Activated CD4-positive, alpha-beta T cell treated with anti-CD3 and anti-CD28 coated beads for 24 hours (primary cell): Measurements from ENCODE around the gene SPON2.
"Not testable (repeated sequence)": the region's sequence is repeated elsewhere in the genome, so short reads cannot be mapped to it uniquely, and the experiment has no call there.

ENCODE experiments used
- DNase-seq, 2 donors: peaks; one replicate each; pipeline ENCODE4 v3.0.0-alpha.2; 2020; ENCODE audit warnings: low read depth in 2 of 2

The SPON2 gene

DNA sequence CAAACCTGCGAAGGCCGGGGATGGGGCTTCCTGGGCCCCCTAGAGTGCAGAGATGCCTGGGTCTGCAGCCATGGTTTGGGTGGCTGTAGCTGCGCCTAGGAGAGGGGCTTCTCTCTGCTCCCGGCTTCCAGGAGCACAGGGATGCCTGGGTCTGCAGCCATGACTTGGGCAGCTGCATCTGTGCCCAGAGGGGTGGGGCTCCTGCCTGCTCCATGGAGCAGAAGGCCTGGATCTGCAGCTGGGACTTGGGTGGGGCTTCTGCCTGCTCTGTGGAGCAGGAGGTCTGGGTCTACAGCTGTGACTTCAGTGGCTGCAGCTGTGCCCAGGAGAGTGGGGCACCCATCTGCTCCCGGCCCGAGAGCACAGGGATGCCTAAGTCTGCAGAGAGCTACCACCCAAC lies 20.8 kb downstream of the SPON2 start:
- no peak for DNase-seq

DNA sequence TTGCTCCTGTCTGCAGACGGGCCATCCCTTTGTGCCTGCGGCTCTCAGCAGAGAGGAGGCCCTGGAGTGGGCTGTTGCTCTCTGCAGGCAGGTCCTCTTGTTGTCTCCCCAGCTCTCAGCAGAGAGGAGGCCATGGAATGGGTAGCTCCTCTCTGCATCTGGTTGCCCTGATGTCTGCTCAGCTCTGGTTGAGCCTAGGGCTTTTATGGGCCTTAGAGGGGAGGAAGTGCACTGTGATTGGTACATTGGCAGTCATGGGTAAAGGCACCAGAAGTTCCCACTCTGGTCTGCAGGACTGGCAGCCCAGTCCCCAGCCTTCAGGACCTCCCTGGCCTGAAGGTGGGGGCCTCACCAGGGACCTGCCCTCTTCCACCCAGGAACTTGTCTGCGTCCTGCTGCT lies 21.5 kb downstream of the SPON2 start:
- DNase-seq: no peak

DNA sequence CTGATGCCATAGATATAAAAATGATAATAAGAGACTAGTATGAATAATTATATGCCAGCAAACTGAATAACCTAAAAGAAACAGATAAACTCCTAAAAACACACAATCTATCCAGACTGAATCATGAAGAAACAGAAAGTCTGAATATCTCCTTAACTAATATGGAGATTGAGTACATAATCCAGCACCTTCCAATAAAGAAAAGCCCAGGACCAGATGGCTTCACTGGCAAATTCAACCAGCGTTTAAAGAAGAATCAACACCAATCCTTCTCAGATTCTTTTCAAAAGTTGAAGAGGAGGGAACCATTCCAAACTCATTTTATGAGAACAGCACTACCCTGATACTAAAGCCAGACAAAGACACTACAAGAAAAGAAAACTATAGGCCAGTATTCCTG lies 32.5 kb downstream of the SPON2 start:
- DNase-seq: no peak

DNA sequence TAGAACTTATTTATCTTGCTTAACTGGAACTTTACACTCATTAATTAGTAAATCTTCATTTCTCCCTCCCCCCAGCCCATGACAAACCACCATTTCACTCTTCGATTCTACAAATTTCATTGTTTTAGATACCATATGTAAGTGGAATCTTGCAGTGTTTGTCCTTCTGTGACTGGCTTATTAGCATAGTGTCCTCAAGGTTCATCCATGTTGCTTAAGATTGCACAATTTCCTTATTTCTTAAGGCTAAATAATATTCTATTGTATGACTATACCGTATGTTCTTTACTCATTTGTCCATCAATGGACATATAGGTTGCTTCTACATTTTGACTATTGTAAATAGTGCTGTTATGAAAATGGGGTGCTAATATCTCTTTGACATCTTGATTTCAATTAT lies 34.5 kb downstream of the SPON2 start:
- no peak for DNase-seq

DNA sequence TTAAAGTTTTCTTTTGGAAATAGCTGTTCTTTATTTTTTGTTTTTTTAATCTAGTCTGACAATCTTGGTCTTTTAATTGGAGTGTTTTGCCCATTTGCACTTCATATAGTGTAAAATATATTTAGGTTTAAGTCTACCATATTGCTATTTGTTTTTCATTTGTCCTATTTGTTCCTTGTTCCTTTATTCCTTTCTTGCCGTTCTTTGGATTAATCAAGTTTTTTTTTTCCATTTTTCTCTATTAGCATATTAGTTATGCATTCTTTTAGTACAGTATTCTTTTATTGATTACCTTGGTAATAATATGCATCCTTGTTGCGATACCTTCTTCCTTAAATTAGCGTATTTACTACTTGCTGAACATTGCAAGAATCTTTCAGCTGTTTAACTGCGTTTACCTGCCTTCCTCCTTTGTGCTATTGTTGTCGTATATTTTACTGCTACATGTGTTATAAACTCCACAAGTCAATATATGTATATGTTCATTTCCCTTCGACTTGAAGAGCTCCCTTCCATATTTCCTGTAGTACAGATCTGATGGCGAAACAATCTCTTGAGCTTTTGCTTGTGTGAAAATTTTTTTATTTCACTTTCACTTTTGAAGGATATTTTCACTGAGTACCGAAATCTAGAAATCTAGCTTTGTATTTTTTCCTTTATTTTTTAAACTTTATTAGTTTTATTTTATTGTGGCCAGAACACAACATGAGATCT lies 35.2 kb downstream of the SPON2 start:
- no peak for DNase-seq

DNA sequence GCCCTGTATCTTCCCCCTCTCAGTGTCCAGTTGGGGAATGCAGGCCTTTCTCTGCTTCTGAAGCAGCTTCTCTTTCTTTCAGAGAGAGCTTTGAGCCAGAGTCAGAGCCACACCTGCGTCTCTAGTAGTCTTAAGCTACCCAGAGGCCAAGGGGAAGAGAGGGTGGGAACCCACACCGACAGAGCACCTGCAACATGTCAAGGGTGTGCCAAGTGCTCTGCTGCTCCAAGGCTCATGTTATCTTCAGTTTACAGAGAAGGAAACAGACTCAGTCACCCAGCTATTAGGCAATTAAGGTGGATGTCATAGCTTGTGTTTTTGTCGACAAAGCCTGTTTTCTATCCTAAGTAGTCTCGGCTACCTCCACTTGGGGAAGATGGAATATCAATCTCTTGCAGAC lies 36.3 kb downstream of the SPON2 start:
- DNase-seq: no peak

DNA sequence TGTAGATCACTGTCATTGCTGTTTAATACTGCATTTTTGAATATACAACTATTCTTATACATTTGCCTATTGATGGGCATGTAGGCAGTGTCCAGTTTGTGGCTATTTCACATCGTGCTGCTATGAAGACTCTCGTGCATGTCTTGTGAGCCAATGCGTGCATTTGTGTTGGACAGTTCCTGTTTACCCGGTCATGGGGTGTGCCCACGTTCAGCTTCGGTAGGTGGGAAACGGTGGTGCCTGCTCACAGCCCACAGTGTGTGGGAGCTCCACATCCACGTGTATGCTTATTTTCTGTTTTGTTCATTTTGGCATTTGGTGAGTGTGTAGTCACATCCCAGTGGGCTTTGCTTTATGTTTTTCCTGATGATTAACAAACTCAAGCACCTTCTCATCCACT lies 39.4 kb downstream of the SPON2 start:
- DNase-seq: no peak

DNA sequence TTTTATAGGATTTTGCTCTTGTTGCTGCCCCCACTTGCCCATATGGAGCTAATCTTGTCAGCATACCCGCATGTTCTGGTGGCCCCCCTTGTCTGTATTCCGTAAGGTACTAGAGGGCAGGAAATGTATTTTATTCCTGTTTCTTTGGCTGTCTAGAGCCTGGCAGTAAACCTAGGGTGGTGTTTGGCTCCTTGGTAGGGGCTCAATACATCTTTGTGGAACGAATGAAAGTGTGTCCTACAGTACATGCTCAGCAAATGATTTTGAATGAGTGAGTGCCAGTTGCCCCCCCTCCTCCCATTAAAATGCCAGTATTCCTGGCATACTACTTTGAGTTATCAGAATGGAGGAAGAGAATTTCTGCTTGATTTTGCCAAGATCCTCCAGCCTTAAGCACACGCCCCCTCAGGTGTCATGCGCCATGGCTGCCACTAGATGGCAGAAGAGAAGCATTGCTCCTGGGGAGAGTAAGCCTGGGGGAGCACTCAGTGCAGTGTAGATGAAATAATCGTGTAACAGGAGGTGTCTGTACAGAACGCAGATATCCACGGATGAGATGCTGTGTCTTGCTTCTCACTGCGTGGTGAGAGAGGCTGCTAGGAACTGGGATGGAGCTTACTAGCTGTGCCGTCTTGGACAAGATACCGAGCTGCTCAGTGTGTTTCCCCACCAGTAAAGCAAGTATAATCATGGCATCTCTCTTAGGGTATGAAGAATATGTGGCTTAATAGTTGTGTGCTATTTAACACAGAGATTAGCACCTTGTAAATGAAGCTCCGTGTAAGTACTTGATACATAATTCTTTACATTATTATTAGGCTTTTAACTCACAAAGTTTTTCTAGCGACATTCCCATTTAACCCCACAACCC lies 41.8 kb downstream of the SPON2 start:
- peak; percentile 54 to 58 for DNase-seq

DNA sequence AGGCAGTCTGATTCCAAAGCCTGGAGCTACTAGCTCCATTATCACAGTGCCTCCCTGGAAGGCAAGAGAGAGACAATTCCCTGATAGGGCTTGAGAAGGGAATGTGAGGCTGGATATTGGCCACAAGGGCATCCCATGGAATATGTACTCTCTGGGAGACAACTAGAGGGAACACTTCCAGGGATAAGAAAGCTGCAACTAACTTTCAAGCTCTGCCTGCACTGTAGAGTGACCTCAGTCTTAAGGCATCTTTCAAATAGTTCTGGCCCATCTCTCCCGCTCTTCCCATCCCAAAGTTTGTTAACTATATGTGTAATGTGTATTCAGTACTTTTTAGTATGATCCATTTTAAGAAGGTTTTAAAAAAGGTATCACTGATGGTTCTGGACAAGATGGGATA lies 45.9 kb downstream of the SPON2 start:
- DNase-seq: no peak

DNA sequence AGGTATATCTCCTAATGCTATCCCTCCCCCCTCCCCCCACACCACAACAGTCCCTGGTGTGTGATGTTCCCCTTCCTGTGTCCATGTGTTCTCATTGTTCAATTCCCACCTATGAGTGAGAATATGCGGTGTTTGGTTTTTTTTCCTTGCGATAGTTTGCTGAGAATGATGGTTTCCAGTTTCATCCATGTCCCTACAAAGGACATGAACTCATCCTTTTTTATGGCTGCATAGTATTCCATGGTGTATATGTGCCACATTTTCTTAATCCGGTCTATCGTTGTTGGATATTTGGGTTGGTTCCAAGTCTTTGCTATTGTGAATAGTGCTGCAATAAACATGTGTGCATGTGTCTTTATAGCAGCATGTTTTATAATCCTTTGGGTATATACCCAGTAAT lies 46.9 kb downstream of the SPON2 start:
- not testable (repeated sequence) for DNase-seq

DNA sequence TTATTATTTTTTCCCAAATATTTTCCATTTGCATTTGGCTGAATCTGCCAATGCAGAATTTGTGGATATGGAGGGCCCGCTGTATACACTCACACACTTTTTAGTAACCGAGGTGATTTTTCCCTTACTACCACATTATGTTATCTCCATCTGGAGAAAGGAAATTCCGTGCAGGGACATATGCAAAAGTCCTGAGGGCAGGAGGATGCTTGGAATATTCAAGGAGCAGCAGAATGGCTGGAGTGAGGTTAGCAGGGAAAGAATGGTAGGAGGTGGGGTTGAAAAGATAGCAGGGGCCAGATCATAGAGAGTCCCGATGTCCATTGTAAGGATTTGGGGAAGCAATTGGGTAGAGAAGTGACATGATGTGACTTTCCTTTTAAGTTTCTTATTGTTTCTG lies 47.6 kb downstream of the SPON2 start:
- DNase-seq: no peak

DNA sequence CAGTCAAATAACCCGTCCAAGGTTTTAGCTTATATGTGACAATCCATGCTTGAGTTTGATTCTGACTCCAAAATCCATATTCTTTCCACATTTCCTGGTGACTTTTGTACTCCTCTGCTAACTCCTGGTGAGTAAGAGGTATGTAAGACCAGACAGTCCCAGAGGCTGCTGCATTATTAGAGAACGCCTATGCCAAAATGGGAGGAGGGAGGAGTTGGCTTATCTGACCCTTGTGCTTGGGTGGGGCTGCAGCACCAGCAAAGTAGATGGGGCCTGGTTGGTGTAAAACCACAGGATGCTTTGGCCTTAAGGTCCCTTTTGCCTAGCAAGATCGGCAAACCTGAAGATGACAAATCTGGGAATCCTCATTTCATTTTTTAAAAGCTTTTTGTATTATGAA lies 49.9 kb downstream of the SPON2 start:
- DNase-seq: no peak
